KMS-11 (cell line): ENCODE data around the gene CCN5.
"Not testable (repeated sequence)": the region's sequence is repeated elsewhere in the genome, so short reads cannot be mapped to it uniquely, and the experiment has no call there.

ENCODE experiments used
- H2AFZ ChIP-seq: fragments of 200-600 bp; sonication (generic); 2 replicates; pipeline ENCODE4 v1.6.1; 2016; ENCODE audit warnings: antibody characterized with exemption, mixed run types, low read depth
- H3K27ac ChIP-seq: fragments of 200-600 bp; sonication (generic); 2 replicates; pipeline ENCODE4 v1.6.1; 2016; ENCODE audit warnings: mild to moderate bottlenecking, mixed run types
- H3K27me3 ChIP-seq: fragments of 200-600 bp; sonication (generic); 2 replicates; pipeline ENCODE4 v1.6.1; 2017; ENCODE audit warnings: mild to moderate bottlenecking, low read depth, mixed run types, moderate library complexity; ENCODE audit not compliant: insufficient read depth
- H3K36me3 ChIP-seq: fragments of 200-600 bp; sonication (generic); 2 replicates; pipeline ENCODE4 v1.6.1; 2017; ENCODE audit warnings: mild to moderate bottlenecking, mixed run types; ENCODE audit not compliant: insufficient read depth
- H3K4me1 ChIP-seq: fragments of 200-600 bp; sonication (generic); 2 replicates; pipeline ENCODE4 v1.6.1; 2016; ENCODE audit warnings: mild to moderate bottlenecking, low read depth, mixed run types; ENCODE audit not compliant: poor library complexity, severe bottlenecking
- H3K4me2 ChIP-seq: fragments of 200-600 bp; sonication (generic); 2 replicates; pipeline ENCODE4 v1.7.0; 2016; ENCODE audit warnings: mild to moderate bottlenecking, mixed run types
- H3K4me3 ChIP-seq: fragments of 200-600 bp; sonication (generic); IDR thresholded peaks from 2 replicates; pipeline ENCODE4 v1.6.1; 2017; ENCODE audit warnings: low read depth, low read length, mixed read lengths; ENCODE audit not compliant: insufficient read depth
- H3K79me2 ChIP-seq: fragments of 200-600 bp; sonication (generic); 2 replicates; pipeline ENCODE4 v1.6.1; 2016; ENCODE audit warnings: low read depth, mixed run types; ENCODE audit not compliant: insufficient read depth
- H3K9ac ChIP-seq: fragments of 200-600 bp; sonication (generic); 2 replicates; pipeline ENCODE4 v1.6.1; 2016; ENCODE audit warnings: mild to moderate bottlenecking, mixed run types
- H4K20me1 ChIP-seq: fragments of 200-600 bp; sonication (generic); 2 replicates; pipeline ENCODE4 v1.6.1; 2016; ENCODE audit warnings: mild to moderate bottlenecking, mixed run types; ENCODE audit not compliant: insufficient read depth
- CTCF ChIP-seq: fragments of 200-600 bp; sonication (generic); conservative IDR thresholded peaks from 2 replicates; pipeline ENCODE4 v1.6.1; 2017; ENCODE audit warnings: low read depth, mild to moderate bottlenecking, antibody characterized with exemption, low read length, moderate library complexity, mixed read lengths

CCN5 gene

GRCh38 chr20:44762466-44763140 is 47.4 kb downstream of the CCN5 start:
- Histone ChIP-seq H3K79me2 (no peaks in the 10 kb centered on the region), H3K4me1 (no peaks in the 10 kb centered on the region), H3K4me2 (no peak overlapping the region), H3K36me3 (no peaks in the 10 kb centered on the region), H2AFZ (no peak overlapping the region), H3K4me3 (no peak overlapping the region), H4K20me1 (no peaks in the 10 kb centered on the region), H3K27ac (no peak overlapping the region), H3K27me3 (peaks cover 39% of the 10 kb centered on the region), H3K9ac (no peak overlapping the region)
- no peak for TF ChIP-seq CTCF

GRCh38 chr20:44763798-44764197 is 48.6 kb downstream of the CCN5 start:
- H3K4me1 ChIP-seq, H3K27ac ChIP-seq, H4K20me1 ChIP-seq, H2AFZ ChIP-seq, H3K4me2 ChIP-seq, H3K36me3 ChIP-seq, H3K9ac ChIP-seq, H3K79me2 ChIP-seq, H3K4me3 ChIP-seq: not testable (repeated sequence)
- H3K27me3 ChIP-seq, result peaks cover 51% of the 10 kb centered on the region

GRCh38 chr20:44765091-44765490 is 49.9 kb downstream of the CCN5 start:
- no peaks in the 10 kb centered on the region for H3K79me2 ChIP-seq
- no peak overlapping the region for H3K27ac ChIP-seq
- no peaks in the 10 kb centered on the region for H3K36me3 ChIP-seq
- no peaks in the 10 kb centered on the region for H3K4me1 ChIP-seq
- H3K9ac ChIP-seq, result no peak overlapping the region
- H3K27me3 ChIP-seq, result peaks cover 60% of the 10 kb centered on the region
- no peak for TF ChIP-seq CTCF
- no peak overlapping the region for H3K4me3 ChIP-seq
- H4K20me1 ChIP-seq, result no peaks in the 10 kb centered on the region
- no peak overlapping the region for H2AFZ ChIP-seq
- no peak overlapping the region for H3K4me2 ChIP-seq

- Histone ChIP-seq H3K4me3 (no peak overlapping the region), H3K79me2 (no peaks in the 10 kb centered on the region), H3K27ac (no peak overlapping the region), H4K20me1 (no peaks in the 10 kb centered on the region), H3K27me3 (peaks cover 67% of the 10 kb centered on the region), H3K9ac (no peak overlapping the region), H2AFZ (no peak overlapping the region), H3K36me3 (no peaks in the 10 kb centered on the region), H3K4me2 (no peak overlapping the region), H3K4me1 (no peaks in the 10 kb centered on the region)
- TF ChIP-seq CTCF, result no peak
Observed at GRCh38 chr20:44765701-44766347, 50.7 kb downstream of the CCN5 start.

GRCh38 chr20:44768256-44768655 is 53.1 kb downstream of the CCN5 start:
- Histone ChIP-seq H3K4me2 (no peak overlapping the region), H3K4me1 (no peaks in the 10 kb centered on the region), H3K27me3 (peaks cover 92% of the 10 kb centered on the region), H2AFZ (no peak overlapping the region), H4K20me1 (no peaks in the 10 kb centered on the region), H3K27ac (no peak overlapping the region), H3K79me2 (no peaks in the 10 kb centered on the region), H3K4me3 (no peak overlapping the region), H3K9ac (no peak overlapping the region), H3K36me3 (no peaks in the 10 kb centered on the region)
- no peak for TF ChIP-seq CTCF
